GM18907 (cell line): Measurements from ENCODE around the gene MFSD6.
A peak's percentile ranks its signal among the peaks of the same experiment; 100 is the strongest.
"Not testable (repeated sequence)": the region's sequence is repeated elsewhere in the genome, so short reads cannot be mapped to it uniquely, and the experiment has no call there.

Experiments
- ATAC-seq: cut with Tn5 transposase; IDR thresholded peaks from one replicate; pipeline ENCODE4 v1.9.1; 2021; ENCODE audit warnings: mild to moderate bottlenecking, moderate library complexity; ENCODE audit not compliant: unreplicated experiment

Gene MFSD6

DNA sequence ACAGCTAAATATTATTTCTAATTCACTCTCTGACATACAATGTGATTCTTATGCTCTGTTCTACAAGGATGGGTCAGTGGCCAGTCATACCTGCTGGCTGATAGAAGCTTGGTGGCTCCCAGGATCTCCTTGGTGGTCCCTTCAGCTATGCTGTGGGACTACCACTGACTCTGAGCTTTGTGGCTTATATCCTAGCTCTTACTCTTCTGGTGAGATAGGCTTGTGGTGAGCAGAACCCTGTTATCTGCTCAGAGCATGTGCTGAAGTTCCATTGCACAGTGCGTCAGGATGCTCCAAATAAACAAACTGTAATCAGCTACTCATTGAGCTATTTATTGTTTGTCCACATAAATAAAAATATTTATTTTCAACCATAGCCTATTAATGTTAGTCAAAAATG is 51.7 kb downstream of the MFSD6 start:
- ATAC-seq = no peak

DNA sequence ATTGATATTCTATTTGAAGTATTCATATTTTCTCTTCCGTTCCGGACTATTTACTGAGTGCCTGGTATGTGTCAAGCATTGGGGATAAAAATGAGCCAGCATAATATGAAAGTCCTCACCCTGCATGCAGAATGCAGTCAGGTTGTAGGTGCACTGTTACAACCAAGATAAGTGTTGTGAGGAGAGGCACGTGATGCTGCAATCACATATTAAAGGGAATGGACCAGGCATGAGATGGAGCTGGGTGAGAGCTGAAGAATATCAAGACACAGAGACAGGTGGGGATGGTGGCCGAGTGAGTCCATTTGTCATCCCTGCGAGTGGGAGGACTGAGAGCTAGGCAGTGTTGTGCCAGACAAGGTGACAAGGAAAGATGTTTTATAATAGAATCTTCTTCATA is 52.3 kb downstream of the MFSD6 start:
- no peak for ATAC-seq

DNA sequence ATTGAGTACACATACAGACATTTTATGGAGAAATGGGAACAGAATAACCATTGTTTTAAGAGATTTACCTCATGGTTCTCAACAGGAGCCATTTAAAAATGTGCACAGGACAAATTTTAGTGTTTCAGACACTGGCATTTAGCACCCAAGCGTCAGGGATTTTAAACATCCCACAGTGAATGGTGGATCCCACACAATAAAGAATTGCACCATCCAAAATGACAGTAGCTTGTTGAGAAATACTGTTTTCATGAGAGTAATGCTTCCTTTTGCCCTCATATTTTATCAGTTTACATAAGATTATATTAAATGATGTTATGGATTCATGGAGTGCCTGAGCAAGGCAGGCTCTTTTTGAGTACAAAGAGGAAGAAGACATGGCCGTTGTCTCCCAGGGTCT is 54.0 kb downstream of the MFSD6 start:
- no peak for ATAC-seq

DNA sequence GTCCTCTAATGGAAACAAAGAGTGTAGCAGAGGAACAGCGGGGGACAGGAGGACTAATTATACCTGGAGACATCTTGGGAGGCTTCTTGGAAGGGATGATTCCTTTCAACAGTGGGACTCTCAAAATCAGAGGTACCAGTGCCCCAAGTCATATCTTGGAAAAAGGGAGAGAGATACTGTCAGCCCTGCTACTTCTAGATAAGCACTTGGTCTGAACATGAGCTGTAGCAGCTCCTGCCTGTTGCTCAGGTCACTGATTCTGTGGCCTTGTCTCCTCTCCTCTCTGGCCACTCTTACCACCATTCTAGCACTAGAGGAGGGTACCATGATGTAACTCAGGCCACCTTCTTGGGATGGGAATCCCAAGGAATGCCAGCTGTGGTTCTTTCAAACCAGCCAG is 54.5 kb downstream of the MFSD6 start:
- ATAC-seq = no peak

DNA sequence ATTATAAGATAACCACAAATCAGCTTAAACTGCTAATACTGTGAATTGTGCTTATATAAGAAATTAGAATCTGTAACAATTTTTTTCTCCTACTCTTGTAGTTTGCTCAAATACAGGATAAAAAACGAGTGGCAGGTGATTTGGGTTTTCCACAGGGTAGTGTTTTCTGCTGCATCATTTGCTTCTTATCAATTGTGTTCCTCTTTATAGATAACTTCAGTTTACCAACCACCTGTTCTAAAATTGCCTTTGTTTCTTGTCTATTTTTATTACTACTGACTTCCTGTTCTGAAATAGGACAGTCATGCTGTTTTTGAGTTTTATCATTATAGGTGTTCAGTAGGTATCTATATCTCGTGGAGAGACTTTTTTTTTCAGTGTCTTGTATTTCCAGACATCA is 56.9 kb downstream of the MFSD6 start:
- peak; percentile 40 for ATAC-seq

DNA sequence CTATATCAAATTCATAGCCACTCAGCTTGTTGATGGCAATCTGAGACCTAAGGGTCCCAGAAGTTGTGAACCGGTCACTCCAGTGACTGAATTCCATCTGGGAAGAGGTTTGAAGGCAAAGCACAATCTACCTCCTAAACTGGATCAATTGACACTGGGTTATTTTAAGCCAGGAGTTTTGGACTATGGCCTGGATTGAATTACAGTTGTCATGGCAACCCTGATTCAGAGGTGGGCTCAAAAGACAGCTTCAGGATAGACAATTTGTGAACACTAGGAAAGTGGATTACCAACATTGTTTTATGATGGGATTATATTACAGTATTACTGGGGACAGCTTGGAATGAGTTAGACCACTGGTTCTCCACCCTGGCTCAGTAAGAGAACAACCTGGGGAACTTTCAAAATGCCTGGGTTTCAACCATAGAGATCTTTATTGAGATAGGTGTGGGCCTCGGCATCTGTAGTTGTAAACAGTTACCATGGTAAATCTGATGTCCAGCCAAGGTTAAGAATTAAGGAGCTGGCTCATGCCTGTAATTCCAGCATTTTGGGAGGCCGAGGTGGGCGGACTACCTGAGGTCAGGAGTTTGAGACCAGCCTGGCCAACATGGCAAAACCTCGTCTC is 58.8 kb downstream of the MFSD6 start:
- ATAC-seq = no peak

DNA sequence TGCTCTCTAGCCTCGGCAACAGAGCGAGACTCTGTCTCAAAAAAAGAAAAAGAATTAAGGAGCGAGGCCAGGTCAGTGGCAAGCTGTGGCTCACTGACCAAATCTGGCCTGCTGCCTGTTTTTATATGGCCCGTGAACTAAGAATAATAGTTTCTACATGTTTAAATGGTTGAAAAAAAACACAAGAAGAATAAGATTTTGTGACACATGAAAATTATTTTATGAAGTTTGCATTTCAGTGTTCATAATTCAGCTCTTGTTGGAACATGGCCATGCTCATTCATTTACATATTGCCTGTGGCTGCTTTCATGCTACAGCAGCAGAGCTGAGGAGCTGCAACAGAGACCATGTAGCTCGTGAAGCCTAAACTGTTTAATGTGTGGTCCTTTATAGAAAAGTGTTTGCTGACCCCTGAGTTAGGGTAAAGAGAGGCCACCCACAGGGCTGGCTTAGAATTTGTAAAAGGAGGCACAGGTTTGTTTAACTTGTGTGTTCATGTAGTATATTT is 59.5 kb downstream of the MFSD6 start:
- ATAC-seq = peak; percentile 49

DNA sequence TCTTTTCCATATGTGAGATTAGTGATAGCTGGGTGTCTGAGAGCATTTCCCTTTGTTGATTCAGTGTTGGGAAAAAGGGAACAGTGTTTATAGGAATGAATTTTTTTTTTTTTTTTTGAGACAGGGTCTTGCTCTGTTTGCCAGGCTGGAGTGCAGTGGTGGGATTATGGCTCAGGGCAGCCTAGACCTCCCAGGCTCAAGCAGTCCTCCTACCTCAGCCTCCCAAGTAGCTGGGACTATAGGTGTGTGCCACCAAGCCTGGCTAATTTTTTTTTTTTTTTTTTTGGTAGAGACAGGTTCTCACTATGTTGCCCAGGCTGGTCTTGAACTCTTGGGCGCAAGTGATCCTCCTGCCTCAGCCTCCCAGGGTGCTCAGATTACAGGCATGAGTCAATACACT is 60.2 kb downstream of the MFSD6 start:
- ATAC-seq = not testable (repeated sequence)

DNA sequence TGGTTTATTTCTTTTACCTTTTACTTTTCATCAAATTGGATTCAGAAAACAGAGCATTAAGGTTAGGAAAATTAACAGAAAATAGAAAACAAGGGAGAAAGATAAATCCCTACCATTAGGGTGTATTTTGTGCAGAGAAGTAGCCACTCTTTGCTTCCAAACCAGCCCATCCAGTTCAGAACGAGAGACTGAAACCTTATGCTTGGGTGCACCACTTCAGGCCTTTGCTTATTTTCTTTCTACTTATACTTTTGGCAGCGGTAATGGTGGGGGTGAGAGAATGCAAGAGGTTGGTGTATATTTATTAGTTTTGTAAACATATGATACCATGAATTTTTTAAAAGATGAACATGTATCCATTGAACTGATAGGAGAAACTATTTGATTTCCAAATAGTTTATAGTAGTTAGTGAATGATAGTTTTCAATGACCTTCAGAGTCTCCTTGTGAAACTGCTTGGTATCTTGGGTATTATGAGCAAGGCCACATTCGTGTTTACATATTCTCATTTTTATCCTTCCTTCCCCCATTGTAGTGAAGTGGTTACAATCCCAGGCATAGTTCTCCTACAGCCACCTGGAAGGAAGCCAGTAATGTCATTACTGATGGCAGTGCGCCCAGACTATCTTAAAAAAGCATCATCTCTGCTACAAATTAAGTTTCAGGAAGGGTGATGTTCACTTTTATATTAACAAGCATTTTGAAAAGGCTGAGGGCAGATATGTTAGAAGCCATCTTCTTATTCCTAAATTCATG is 60.8 kb downstream of the MFSD6 start:
- ATAC-seq = peak; percentile 74

DNA sequence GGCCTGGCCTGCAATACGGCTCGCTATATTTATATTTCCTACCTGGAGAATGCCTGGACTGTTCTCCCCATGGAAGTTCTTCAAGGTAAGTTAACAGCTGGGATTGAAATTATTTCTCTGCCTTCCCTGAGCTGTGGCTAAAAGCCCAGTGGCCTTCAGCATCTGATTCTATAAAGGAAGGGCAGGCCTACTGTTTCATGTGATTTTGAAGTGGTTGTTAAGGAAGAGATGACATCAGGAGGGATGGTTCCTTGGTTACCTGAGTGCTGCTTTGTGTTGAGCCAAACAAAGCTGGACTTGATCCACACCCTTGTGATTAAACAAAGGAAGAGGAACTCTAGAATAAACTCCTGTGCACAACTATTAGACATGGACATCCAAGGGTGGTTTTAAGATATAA is 61.6 kb downstream of the MFSD6 start:
- ATAC-seq = no peak

DNA sequence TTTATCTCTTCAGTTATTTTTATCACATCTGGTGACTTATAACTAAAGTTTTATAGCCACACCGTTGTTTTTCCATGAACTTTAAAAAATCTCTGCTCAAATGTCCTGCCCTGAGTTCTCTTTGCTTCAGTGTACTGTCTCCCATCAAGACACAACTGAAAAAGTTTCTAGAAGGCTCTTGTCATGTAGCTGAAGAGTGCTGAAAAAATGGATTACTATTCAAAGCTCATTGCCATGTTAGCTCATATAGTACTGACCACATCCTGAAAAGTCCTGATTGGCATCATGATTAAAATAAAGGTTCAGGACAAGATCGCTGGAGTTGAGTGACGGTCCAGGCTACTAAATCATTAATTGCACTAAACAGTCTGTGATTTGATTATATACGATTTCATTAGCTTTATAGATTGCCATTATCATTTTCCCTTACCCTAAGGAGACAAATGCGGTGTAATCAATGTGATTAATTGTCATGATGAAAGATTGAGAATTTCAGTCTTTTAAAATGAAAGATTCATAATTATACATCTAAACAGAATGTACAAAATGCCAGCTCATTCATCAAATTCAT is 62.2 kb downstream of the MFSD6 start:
- no peak for ATAC-seq

DNA sequence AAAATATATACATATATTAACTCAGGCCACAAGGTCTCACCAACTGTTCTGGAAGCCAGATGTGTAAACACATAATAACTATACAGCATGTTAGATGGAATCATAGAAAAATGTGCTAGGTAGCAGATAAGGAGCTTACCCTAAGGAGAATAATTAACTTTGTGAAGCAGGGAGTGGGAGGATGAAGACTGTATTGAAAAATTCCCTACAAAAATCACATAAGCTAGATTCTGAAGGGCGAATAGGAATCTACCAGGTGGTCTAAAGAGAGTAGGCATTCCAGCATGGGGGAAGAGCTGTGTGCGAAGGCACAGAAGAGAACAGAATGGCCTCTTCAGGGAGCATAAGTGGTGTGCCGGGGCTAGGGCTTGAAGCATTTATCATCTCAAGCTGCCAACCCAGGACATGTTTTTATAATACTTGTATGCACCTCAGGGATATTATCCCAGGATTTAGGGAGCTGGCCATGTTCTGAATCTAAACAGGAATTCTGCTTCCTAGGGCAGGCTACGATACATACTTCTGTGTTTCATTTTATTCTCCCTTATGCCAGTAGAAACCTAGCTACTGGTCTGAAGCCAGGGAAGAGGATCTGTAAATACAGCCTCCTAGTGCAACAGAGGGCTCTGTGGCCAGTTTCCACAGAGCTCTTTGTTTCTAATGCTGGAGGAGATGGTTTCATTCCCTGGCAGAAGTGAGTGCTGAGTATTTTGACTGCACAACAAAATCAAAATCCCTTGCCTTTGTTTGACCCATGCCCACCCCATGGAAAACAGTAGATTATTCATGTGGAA is 69.7 kb downstream of the MFSD6 start:
- ATAC-seq = no peak

DNA sequence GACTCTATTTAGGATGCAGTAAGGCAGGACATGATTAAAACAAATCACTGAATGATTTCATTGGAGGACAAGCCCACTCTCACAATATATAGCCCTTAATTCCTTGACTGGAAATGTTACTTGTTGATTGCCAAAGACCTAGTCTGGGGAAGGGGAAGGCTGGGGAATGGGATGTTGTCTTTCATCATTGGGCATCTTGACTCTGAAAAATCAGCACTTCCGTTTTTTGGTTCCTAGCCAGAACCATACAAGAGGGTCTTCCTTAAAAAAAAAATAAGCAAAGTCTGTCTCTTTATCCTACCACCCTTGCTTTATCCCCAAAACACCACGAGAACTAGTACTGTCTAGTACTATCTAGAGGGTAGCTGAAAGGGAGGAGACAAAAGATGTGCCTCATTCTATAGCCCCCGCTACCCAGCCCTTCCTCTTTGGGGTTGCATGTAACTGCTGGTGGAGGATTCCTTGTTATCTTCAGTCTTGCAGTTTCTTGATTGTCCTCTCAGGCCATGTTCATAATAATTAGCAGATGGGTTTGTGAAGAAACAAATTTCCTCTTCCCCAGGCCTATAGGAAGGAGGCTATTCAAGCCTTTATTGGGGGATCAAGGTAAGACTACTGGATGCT is 70.5 kb downstream of the MFSD6 start:
- ATAC-seq = no peak

DNA sequence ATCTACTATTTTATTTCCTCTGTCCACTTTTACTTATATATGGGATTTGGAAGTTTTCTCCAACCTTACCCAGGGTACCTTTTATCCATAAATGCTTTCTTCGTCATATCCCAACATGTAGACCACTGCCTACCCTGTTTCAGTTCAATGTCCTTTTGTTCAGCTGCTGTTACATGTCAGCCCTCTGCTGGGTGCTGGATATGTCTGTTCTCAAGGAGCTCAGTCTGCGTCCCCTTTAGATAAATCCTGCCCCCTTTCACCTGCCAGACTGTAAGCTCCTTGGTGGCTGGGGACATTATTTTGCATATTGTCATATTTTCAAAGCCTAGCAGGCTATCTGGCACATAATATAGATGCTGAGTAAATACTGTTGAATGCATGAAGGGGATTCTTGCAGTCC is 73.2 kb downstream of the MFSD6 start:
- no peak for ATAC-seq

DNA sequence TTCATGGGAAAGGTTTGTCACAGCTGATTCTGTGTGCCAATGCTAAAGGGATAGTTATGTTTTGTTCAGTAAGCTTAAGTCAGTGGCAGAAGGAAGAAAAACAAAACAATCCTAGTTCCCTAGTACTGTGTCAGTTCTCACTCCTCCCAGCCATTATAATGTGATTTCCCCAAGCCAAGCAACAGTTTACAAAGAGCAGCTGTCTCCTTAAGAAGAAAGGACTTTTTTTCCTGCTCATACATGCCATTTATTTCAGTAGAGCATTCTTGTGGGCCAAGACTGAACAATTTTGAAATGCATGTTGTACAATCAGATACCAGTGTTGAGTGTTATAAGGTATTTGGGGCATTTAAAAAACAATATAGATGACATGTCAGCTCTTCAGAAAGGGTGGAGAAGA is 74.3 kb downstream of the MFSD6 start:
- no peak for ATAC-seq

DNA sequence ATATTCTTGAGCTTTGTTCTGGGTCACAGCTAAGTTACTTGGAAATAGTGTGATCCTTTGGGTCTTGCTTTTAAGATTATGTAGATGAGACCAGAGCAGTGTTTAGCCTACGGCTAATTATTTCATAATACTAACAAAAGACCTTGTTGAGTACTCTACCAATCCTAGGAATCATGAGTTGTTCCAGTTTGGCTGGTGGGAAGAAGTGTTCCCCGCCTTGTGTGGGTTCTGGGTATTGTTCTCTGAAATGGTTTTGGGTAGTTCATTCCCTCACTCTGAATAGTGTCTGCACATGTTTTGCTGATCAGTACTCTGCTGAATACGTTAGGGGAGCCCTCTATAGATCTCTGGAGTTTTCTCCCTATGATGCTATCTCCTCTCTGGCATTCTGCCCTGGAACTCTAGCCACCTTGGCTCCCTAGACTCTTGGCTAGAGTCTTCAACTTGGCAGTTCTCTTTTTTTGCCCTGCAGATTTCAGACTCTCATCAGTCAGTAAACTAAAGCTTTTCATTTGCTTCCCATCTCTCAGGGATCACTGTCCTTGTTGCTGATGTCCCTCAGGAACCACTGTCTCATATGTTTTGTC is 78.0 kb downstream of the MFSD6 start:
- ATAC-seq = no peak

DNA sequence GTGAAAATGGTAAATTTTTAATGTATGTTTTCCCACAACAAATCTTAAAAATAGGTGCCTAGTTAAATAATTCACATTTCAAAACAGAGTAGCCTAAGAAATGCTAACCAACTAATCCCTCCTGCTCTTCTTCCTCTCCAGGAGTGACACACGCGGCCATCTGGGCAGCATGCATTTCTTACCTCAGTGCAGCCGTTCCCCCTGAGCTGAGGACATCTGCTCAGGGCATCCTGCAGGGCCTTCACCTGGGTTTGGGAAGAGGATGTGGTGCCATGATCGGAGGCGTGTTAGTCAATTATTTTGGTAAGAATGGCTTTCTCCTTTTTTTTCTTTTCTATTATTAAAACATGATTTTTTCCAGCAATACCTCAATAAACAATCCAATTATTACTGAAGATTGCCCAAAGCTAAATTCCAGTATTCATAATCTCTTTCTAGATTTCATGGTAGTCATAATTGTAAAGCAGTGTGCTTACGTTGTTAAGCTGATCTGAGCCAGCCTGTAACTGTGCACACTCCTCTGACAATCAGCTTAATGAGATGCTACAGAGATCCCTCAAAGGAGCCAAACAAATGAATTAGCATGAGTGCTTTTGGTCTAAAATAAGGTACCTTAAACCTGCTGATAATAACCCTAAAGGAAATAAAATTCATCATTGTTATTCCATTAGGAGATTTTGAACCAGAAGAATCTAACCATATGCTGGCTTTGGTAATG is 80.5 kb downstream of the MFSD6 start:
- no peak for ATAC-seq

DNA sequence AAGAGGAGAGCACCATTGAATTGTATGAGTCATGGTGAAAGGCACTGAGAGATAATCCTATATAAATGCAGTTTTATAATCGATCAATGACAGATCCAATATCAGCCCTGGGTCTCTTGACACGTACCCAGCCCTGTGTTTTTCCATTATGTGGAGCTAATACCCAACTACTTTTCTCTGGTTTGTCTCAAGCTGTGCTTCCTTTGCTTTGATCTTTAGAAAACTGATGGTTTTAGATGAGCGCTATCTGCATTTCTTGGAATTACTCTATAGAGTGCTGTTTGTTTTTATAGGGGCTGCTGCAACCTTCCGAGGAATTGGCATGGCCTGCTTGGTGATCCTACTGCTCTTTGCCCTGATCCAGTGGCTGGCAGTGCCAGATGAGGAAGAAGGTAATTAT is 81.3 kb downstream of the MFSD6 start:
- ATAC-seq = no peak

DNA sequence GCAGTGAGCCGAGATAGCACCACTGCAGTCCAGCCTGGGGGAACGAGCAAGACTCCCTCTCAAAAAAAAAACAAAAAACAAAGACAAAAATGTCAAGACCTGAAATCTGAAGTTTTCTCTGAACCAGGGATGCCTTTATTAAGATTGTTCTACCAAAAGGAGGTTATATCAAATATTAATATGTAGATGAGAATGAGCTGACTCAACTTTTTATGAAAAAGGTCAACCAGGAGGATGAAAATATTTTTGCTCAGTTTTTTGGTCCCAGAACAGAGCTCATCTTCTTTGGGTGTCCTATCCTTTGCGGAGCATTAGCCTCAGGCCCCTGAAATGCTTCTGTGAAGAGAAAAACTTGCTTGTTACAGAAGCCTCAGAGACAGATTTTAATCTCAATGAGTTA is 82.3 kb downstream of the MFSD6 start:
- ATAC-seq = no peak

DNA sequence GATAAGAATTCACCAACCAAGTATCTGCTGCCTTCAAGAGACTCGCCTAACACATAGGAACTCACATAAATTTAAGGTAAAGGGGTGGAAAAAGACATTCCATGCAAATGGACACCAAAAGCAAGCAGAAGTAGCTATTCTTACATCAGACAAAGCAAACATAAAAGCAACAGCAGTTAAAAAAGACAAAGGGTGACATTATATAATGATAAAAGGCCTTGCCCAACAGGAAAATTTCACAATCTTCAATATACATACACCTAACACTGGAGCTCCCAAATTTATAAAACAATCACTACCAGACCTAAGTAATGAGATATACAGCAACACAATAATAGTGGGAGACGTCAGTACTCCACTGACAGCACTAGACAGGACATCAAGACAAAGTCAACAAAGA is 84.9 kb downstream of the MFSD6 start:
- no peak for ATAC-seq
